OCI-LY1 (cell line): ENCODE data around the gene CLCN7.

Experiments
- EZH2 ChIP-seq: fragments of 200-600 bp; sonication (generic), shearing (Covaris generic); IDR thresholded peaks from 2 replicates; pipeline ENCODE4 v1.8.0; 2017; ENCODE audit warnings: borderline replicate concordance, mixed run types, mild to moderate bottlenecking, antibody characterized with exemption, low read length, moderate library complexity, mixed read lengths
- TF ChIP-seq, protein P1 (sequence below): fragments of 200-600 bp; sonication (generic), shearing (Covaris generic); IDR thresholded peaks from 2 replicates; pipeline ENCODE4 v1.5.1; 2017; ENCODE audit warnings: mild to moderate bottlenecking, antibody characterized with exemption, low read length, moderate library complexity, mixed read lengths

DNA sequence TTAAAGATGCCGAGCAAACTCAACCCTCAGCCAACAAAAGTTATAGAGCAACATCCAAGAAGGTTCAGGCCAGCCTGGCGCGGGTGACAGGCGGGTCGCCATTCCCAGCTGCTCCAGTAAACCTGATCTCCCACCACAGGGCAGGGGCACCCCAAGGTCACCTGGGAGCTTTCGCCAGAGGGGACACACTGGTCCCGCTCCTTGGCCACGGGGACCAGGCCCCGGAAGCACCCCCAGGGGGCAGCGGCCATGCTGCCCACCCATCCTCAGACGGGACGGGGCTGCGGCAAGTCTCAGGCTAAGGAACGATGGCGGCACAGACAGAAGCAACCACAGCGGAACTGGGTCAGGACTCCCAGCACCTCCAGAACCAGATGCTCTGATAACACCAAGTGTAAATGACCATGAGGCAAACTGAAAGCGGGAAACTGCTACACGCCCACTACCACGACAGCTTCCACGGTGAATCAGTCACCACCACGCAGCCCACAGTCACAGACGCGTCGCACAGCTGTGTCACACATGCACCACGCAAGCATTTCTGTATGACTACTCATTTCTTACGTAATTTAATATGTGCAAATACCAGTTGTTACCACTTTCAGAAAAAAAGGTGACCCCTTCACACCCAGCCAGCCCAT, 16.4 kb downstream of the CLCN7 start:
- TF ChIP-seq, protein P1, sequence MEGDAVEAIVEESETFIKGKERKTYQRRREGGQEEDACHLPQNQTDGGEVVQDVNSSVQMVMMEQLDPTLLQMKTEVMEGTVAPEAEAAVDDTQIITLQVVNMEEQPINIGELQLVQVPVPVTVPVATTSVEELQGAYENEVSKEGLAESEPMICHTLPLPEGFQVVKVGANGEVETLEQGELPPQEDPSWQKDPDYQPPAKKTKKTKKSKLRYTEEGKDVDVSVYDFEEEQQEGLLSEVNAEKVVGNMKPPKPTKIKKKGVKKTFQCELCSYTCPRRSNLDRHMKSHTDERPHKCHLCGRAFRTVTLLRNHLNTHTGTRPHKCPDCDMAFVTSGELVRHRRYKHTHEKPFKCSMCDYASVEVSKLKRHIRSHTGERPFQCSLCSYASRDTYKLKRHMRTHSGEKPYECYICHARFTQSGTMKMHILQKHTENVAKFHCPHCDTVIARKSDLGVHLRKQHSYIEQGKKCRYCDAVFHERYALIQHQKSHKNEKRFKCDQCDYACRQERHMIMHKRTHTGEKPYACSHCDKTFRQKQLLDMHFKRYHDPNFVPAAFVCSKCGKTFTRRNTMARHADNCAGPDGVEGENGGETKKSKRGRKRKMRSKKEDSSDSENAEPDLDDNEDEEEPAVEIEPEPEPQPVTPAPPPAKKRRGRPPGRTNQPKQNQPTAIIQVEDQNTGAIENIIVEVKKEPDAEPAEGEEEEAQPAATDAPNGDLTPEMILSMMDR = no peak
- TF ChIP-seq EZH2 = no peak
